GM18520 (cell line): ENCODE data around the gene PRM3.

Experiments
- ATAC-seq: cut with Tn5 transposase; IDR thresholded peaks from one replicate; pipeline ENCODE4 v1.9.1; 2021; ENCODE audit not compliant: unreplicated experiment

Gene PRM3

GRCh38 chr16:11248133-11248532, 25.3 kb downstream of the PRM3 start:
- no peak for ATAC-seq

- ATAC-seq: no peak
Observed at GRCh38 chr16:11245988-11246387, 27.4 kb downstream of the PRM3 start.

GRCh38 chr16:11245222-11245737, 28.1 kb downstream of the PRM3 start:
- ATAC-seq: no peak

GRCh38 chr16:11242658-11243057, 30.8 kb downstream of the PRM3 start:
- no peak for ATAC-seq

- ATAC-seq: no peak
Observed at GRCh38 chr16:11241480-11242204, 31.8 kb downstream of the PRM3 start.

GRCh38 chr16:11240636-11241473, 32.6 kb downstream of the PRM3 start:
- ATAC-seq: no peak

GRCh38 chr16:11239644-11240632, 33.5 kb downstream of the PRM3 start:
- no peak for ATAC-seq

- no peak for ATAC-seq
Observed at GRCh38 chr16:11238272-11239202, 34.9 kb downstream of the PRM3 start.

- no peak for ATAC-seq
Observed at GRCh38 chr16:11236461-11237254, 36.8 kb downstream of the PRM3 start.

- no peak for ATAC-seq
Observed at GRCh38 chr16:11235703-11235991, 37.8 kb downstream of the PRM3 start.

GRCh38 chr16:11234884-11235702, 38.3 kb downstream of the PRM3 start:
- ATAC-seq: no peak

GRCh38 chr16:11233727-11234376, 39.6 kb downstream of the PRM3 start:
- no peak for ATAC-seq

GRCh38 chr16:11232852-11233726, 40.3 kb downstream of the PRM3 start:
- ATAC-seq: no peak

- ATAC-seq: no peak
Observed at GRCh38 chr16:11232302-11232851, 41.1 kb downstream of the PRM3 start.

GRCh38 chr16:11231367-11231970, 42.0 kb downstream of the PRM3 start:
- ATAC-seq: no peak

- ATAC-seq: no peak
Observed at GRCh38 chr16:11229906-11230305, 43.5 kb downstream of the PRM3 start.
